OCI-LY1 (cell line): Measurements from ENCODE around the gene TANC1.

Source experiments
- H2AFZ ChIP-seq: fragments of 200-600 bp; sonication (generic), shearing (Covaris generic); 2 replicates; pipeline ENCODE4 v1.6.0; 2014; ENCODE audit warnings: antibody characterized with exemption, mild to moderate bottlenecking, low read length
- H3F3A ChIP-seq: fragments of 200-600 bp; sonication (generic), shearing (Covaris generic); 2 replicates; pipeline ENCODE4 v1.6.0; 2014; ENCODE audit warnings: mild to moderate bottlenecking, antibody characterized with exemption, low read length, moderate library complexity; ENCODE audit not compliant: insufficient read depth
- H3K27ac ChIP-seq: fragments of 200-600 bp; sonication (generic); 2 replicates; pipeline ENCODE4 v1.5.1; 2014; ENCODE audit warnings: low read length, mixed run types, mild to moderate bottlenecking, low read depth; ENCODE audit not compliant: poor library complexity, severe bottlenecking
- H3K27me3 ChIP-seq: fragments of 200-600 bp; sonication (generic); 2 replicates; pipeline ENCODE4 v1.6.0; 2014; ENCODE audit warnings: antibody characterized with exemption, mild to moderate bottlenecking, low read length, moderate library complexity; ENCODE audit not compliant: insufficient read depth
- H3K36me3 ChIP-seq: fragments of 200-600 bp; sonication (generic); 2 replicates; pipeline ENCODE4 v1.6.1; 2014; ENCODE audit warnings: mild to moderate bottlenecking, antibody characterized with exemption, low read length, moderate library complexity, mixed read lengths; ENCODE audit not compliant: insufficient read depth
- H3K4me1 ChIP-seq: fragments of 200-600 bp; sonication (generic); 2 replicates; pipeline ENCODE4 v1.5.1; 2014; ENCODE audit warnings: mild to moderate bottlenecking, low read length, moderate library complexity; ENCODE audit not compliant: insufficient read depth, severe bottlenecking
- H3K4me2 ChIP-seq: fragments of 200-600 bp; sonication (generic), shearing (Covaris generic); 2 replicates; pipeline ENCODE4 v1.6.1; 2014; ENCODE audit warnings: low read length
- H3K4me3 ChIP-seq: fragments of 200-600 bp; sonication (generic); 2 replicates; pipeline ENCODE4 v1.5.1; 2014; ENCODE audit warnings: low read length, low read depth, mild to moderate bottlenecking, mixed read lengths; ENCODE audit not compliant: poor library complexity, severe bottlenecking
- H3K79me2 ChIP-seq: fragments of 200-600 bp; shearing (Covaris generic); 2 replicates; pipeline ENCODE4 v1.6.1; 2016; ENCODE audit warnings: mixed run types, low read length, mixed read lengths; ENCODE audit not compliant: insufficient read depth
- H3K9ac ChIP-seq: fragments of 200-600 bp; sonication (generic), shearing (Covaris generic); 2 replicates; pipeline ENCODE4 v1.6.1; 2014; ENCODE audit warnings: mild to moderate bottlenecking, low read length, mixed read lengths
- H3K9me2 ChIP-seq: fragments of 200-600 bp; sonication (generic), shearing (Covaris generic); 2 replicates; pipeline ENCODE4 v1.6.1; 2014; ENCODE audit warnings: low read depth, mild to moderate bottlenecking, low read length, mixed read lengths
- H3K9me3 ChIP-seq: fragments of 200-600 bp; shearing (Covaris generic); 2 replicates; pipeline ENCODE4 v1.6.1; 2014; ENCODE audit warnings: low read length, mixed read lengths
- H4K20me1 ChIP-seq: fragments of 200-600 bp; sonication (generic), shearing (Covaris generic); 2 replicates; pipeline ENCODE4 v1.6.0; 2016; ENCODE audit warnings: mild to moderate bottlenecking, low read length; ENCODE audit not compliant: insufficient read depth
- EZH2 ChIP-seq: fragments of 200-600 bp; sonication (generic), shearing (Covaris generic); IDR thresholded peaks from 2 replicates; pipeline ENCODE4 v1.8.0; 2017; ENCODE audit warnings: borderline replicate concordance, mixed run types, mild to moderate bottlenecking, antibody characterized with exemption, low read length, moderate library complexity, mixed read lengths
- TF ChIP-seq, protein P1 (sequence below): fragments of 200-600 bp; sonication (generic), shearing (Covaris generic); IDR thresholded peaks from 2 replicates; pipeline ENCODE4 v1.5.1; 2017; ENCODE audit warnings: mild to moderate bottlenecking, antibody characterized with exemption, low read length, moderate library complexity, mixed read lengths

TANC1 gene

DNA sequence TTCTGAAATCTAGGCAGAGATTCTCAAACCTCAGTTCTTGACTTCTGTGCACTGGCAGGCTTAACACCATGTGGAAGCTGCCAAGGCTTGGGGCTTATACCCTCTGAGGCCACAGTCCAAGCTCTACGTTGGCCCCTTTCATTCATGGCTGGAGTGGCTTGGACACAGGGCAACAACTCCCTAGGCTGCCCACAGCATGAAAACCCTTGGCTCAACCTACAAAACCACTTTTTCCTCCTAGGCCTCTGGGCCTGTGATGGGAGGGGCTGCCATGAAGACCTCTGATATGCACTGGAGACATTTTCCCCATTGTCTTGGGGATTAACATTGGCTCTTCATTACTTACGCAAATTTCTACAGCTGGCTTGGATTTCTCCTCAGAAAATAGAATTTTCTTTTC lies 46.7 kb downstream of the TANC1 start:
- no peaks in the 10 kb centered on the region for H3F3A ChIP-seq
- no peaks in the 10 kb centered on the region for H3K36me3 ChIP-seq
- no peaks in the 10 kb centered on the region for H3K9me2 ChIP-seq
- H3K27ac ChIP-seq, result no peak overlapping the region
- TF ChIP-seq EZH2, result no peak
- TF ChIP-seq, protein P1, sequence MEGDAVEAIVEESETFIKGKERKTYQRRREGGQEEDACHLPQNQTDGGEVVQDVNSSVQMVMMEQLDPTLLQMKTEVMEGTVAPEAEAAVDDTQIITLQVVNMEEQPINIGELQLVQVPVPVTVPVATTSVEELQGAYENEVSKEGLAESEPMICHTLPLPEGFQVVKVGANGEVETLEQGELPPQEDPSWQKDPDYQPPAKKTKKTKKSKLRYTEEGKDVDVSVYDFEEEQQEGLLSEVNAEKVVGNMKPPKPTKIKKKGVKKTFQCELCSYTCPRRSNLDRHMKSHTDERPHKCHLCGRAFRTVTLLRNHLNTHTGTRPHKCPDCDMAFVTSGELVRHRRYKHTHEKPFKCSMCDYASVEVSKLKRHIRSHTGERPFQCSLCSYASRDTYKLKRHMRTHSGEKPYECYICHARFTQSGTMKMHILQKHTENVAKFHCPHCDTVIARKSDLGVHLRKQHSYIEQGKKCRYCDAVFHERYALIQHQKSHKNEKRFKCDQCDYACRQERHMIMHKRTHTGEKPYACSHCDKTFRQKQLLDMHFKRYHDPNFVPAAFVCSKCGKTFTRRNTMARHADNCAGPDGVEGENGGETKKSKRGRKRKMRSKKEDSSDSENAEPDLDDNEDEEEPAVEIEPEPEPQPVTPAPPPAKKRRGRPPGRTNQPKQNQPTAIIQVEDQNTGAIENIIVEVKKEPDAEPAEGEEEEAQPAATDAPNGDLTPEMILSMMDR, result no peak
- H3K79me2 ChIP-seq, result no peaks in the 10 kb centered on the region
- no peaks in the 10 kb centered on the region for H3K27me3 ChIP-seq
- H3K9me3 ChIP-seq, result 0 out of 2 replicates have a peak, but pooled peaks cover 2% of the 10 kb centered on the region
- H4K20me1 ChIP-seq, result no peaks in the 10 kb centered on the region
- H3K4me2 ChIP-seq, result no peak overlapping the region
- H3K4me3 ChIP-seq, result no peak overlapping the region
- no peak overlapping the region for H3K9ac ChIP-seq
- no peaks in the 10 kb centered on the region for H3K4me1 ChIP-seq
- H2AFZ ChIP-seq, result no peak overlapping the region

DNA sequence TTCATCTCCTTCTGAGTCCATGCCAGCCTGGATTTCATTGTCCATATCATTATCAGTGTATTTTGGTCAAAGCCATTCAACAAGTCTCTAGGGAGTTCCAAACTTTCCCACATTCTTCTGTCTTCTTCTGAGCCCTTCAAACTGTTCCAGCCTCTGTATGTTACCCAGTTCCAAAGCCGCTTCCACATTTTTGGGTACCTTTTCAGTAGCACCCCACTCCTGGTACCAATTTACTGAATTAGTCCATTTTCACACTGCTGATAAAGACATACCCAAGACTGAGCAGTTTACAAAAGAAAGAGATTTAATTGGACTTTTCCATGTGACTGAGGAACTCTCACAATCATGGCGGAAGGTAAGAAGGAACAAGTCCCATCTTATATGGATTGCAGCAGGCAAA lies 47.4 kb downstream of the TANC1 start:
- Histone ChIP-seq H3K36me3 (no peaks in the 10 kb centered on the region), H3K4me1 (no peaks in the 10 kb centered on the region), H2AFZ (no peak overlapping the region), H3K4me3 (no peak overlapping the region), H3K9me2 (no peaks in the 10 kb centered on the region), H3K27me3 (no peaks in the 10 kb centered on the region), H3F3A (no peaks in the 10 kb centered on the region), H3K9me3 (0 out of 2 replicates have a peak, but pooled peaks cover 2% of the 10 kb centered on the region), H3K9ac (no peak overlapping the region), H3K27ac (no peak overlapping the region), H4K20me1 (no peaks in the 10 kb centered on the region), H3K4me2 (no peak overlapping the region), H3K79me2 (no peaks in the 10 kb centered on the region)
- TF ChIP-seq EZH2, result no peak
- TF ChIP-seq, protein P1, result no peak

DNA sequence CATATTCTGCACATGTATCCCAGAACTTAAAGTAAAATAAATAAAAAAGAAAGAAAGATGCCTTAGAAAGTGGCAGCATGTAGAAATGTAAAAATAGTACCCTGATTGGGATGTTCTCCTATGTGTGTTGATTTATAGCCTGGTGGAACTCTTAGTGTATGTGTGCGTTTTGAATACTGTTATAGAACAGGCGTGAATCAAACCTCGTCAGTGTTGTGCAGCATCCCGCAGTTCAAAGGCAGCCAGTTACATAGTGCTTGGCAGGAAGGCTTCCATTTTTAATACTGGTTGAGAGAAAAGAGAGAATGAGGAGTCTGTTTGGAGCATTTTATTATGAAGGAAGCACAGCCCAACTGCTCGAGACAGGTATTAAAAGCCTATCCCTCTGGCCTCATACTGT lies 49.4 kb downstream of the TANC1 start:
- Histone ChIP-seq H3K27me3 (no peaks in the 10 kb centered on the region), H3K4me2 (no peak overlapping the region), H3K79me2 (no peaks in the 10 kb centered on the region), H3K9ac (no peak overlapping the region), H3K36me3 (no peaks in the 10 kb centered on the region), H3K27ac (no peak overlapping the region), H3K4me3 (no peak overlapping the region), H3F3A (no peaks in the 10 kb centered on the region), H2AFZ (no peak overlapping the region), H3K4me1 (no peaks in the 10 kb centered on the region), H3K9me2 (no peaks in the 10 kb centered on the region), H4K20me1 (no peaks in the 10 kb centered on the region), H3K9me3 (0 out of 2 replicates have a peak, but pooled peaks cover 2% of the 10 kb centered on the region)
- TF ChIP-seq, protein P1, result no peak
- TF ChIP-seq EZH2, result no peak
